HepG2 (cell line): ENCODE results near the gene TUBA1C. TPM values are rescaled to one million over a fixed set of nuclear protein-coding genes. Genes with fewer than 3 reads are reported as not detected.
A peak's percentile ranks its signal among the peaks of the same experiment; 100 is the strongest.

Experiments
- AGO2 ChIP-seq: fragments of 200-400 bp; formaldehyde crosslinking; optimal IDR thresholded peaks from 2 replicates; pipeline ENCODE3; 2017; ENCODE audit warnings: mild to moderate bottlenecking, low read depth, low read length, moderate library complexity
- AKAP8 ChIP-seq: sonication (generic); formaldehyde crosslinking; IDR thresholded peaks from 2 replicates; pipeline ENCODE4 v1.5.1; 2020; ENCODE audit warnings: mild to moderate bottlenecking, missing genetic modification reagents
- ATRX ChIP-seq: sonication (generic); formaldehyde crosslinking; IDR thresholded peaks from 2 replicates; pipeline ENCODE4 v1.4.0; 2020; ENCODE audit warnings: missing genetic modification reagents, borderline replicate concordance
- ELF1 ChIP-seq: sonication (generic); formaldehyde crosslinking; IDR thresholded peaks from 2 replicates; pipeline ENCODE4 v1.4.0; 2020; ENCODE audit warnings: missing genetic modification reagents
- EZH2 ChIP-seq: conservative IDR thresholded peaks from 2 replicates; pipeline ENCODE4 v1.6.1; 2012; ENCODE audit warnings: mild to moderate bottlenecking, low read depth, low read length, moderate library complexity
- FOXC1 ChIP-seq: sonication (generic); formaldehyde crosslinking; IDR thresholded peaks from 2 replicates; pipeline ENCODE4 v1.8.0; 2022; ENCODE audit warnings: mild to moderate bottlenecking, missing genetic modification reagents, borderline replicate concordance
- HOXA9 ChIP-seq: sonication (generic); formaldehyde crosslinking; IDR thresholded peaks from 2 replicates; pipeline ENCODE4 v1.8.1; 2022; ENCODE audit warnings: missing genetic modification reagents, mild to moderate bottlenecking, moderate library complexity, borderline replicate concordance
- KAT8 ChIP-seq: IDR thresholded peaks from 2 replicates; pipeline ENCODE4 v1.6.1; 2016; ENCODE audit warnings: missing genetic modification reagents, missing compliant biosample characterization
- NR2C2 ChIP-seq: sonication (generic); formaldehyde crosslinking; IDR thresholded peaks from 2 replicates; pipeline ENCODE4 v1.4.0; 2020; ENCODE audit warnings: missing genetic modification reagents, mild to moderate bottlenecking, moderate library complexity, borderline replicate concordance
- POLR2A ChIP-seq, 2 experiments: IDR thresholded peaks; 2 replicates each; pipeline ENCODE4 v1.6.1; 2011; ENCODE audit warnings: low read depth in 2 of 2, low read length in 2 of 2, mild to moderate bottlenecking in 1 of 2, moderate library complexity in 1 of 2; ENCODE audit not compliant: insufficient read depth in 1 of 2
- PTBP1 ChIP-seq: fragments of 200-400 bp; formaldehyde crosslinking; IDR thresholded peaks from 2 replicates; pipeline ENCODE4 v1.6.1; 2018; ENCODE audit warnings: low read length, low read depth; ENCODE audit not compliant: poor library complexity, severe bottlenecking
- RBAK ChIP-seq: sonication (generic); formaldehyde crosslinking; IDR thresholded peaks from 2 replicates; pipeline ENCODE4 v1.5.1; 2020; ENCODE audit warnings: mild to moderate bottlenecking, missing genetic modification reagents
- RBM22 ChIP-seq: fragments of 200-400 bp; formaldehyde crosslinking; optimal IDR thresholded peaks from 2 replicates; pipeline ENCODE3; 2017; ENCODE audit warnings: mild to moderate bottlenecking, low read length, moderate library complexity
- ZC3H13 ChIP-seq: sonication (generic); formaldehyde crosslinking; IDR thresholded peaks from 2 replicates; pipeline ENCODE4 v1.8.1; 2023; ENCODE audit warnings: mild to moderate bottlenecking, missing genetic modification reagents, moderate library complexity
- ZFP82 ChIP-seq: sonication (generic); formaldehyde crosslinking; IDR thresholded peaks from 2 replicates; pipeline ENCODE4 v1.5.1; 2020; ENCODE audit warnings: mild to moderate bottlenecking, missing genetic modification reagents, borderline replicate concordance
- ZMAT3 ChIP-seq: sonication (generic); formaldehyde crosslinking; conservative IDR thresholded peaks from 2 replicates; pipeline ENCODE4 v1.7.0; 2021; ENCODE audit warnings: missing genetic modification reagents
- ZNF263 ChIP-seq: sonication (generic); formaldehyde crosslinking; IDR thresholded peaks from 2 replicates; pipeline ENCODE4 v1.4.0; 2020; ENCODE audit warnings: missing genetic modification reagents
- ZNF552 ChIP-seq: sonication (generic); formaldehyde crosslinking; IDR thresholded peaks from 2 replicates; pipeline ENCODE4 v1.9.0; 2022; ENCODE audit warnings: missing genetic modification reagents, mild to moderate bottlenecking, borderline replicate concordance
- ZNF598 ChIP-seq: sonication (generic); formaldehyde crosslinking; IDR thresholded peaks from 2 replicates; pipeline ENCODE4 v1.5.1; 2020; ENCODE audit warnings: mild to moderate bottlenecking, missing genetic modification reagents, borderline replicate concordance
- ZSCAN20 ChIP-seq: sonication (generic); formaldehyde crosslinking; IDR thresholded peaks from 2 replicates; pipeline ENCODE4 v1.4.0; 2020; ENCODE audit warnings: missing genetic modification reagents, mild to moderate bottlenecking, borderline replicate concordance
- polyA plus RNA-seq, 8 experiments: library from polyadenylated mRNA; depleted of rRNA in 3 of 8; stranded (reverse) in 7 of 8; unstranded in 1 of 8; fragments of >200 nt; fragmentation: Illumina TruSeq in 4 of 8; extraction: Trizol in 4 of 8; gene quantifications; 2 replicates each; pipeline versions ENCODE4 v1.2.1 to v1.2.3, GENCODE V29; 2011 to 2016; ENCODE audit warnings: low read depth in 4 of 8, missing spikeins in 1 of 8, mixed read lengths in 1 of 8; ENCODE audit not compliant: insufficient read depth in 1 of 8
- total RNA-seq, 5 experiments: library from RNA; depleted of rRNA; stranded (reverse); fragments of >200 nt; fragmentation: Illumina TruSeq; extraction: Trizol; gene quantifications; 2 replicates each; pipeline ENCODE4 v1.2.3, GENCODE V29; 2016; ENCODE audit warnings: low read depth in 1 of 5
- TF ChIP-seq, protein P1 (sequence below): sonication (generic); formaldehyde crosslinking; IDR thresholded peaks from 2 replicates; pipeline ENCODE4 v1.9.0; 2022; ENCODE audit warnings: low read depth, missing genetic modification reagents
- TF ChIP-seq, protein P2 (sequence below): IDR thresholded peaks from 2 replicates; pipeline ENCODE4 v1.6.1; 2012; ENCODE audit warnings: low read depth, low read length, improper control_type of control experiment
- TF ChIP-seq, protein P3 (sequence below): sonication (generic); formaldehyde crosslinking; IDR thresholded peaks from 2 replicates; pipeline ENCODE4 v1.8.1; 2023; ENCODE audit warnings: mild to moderate bottlenecking, moderate library complexity, missing genetic modification reagents
- TF ChIP-seq, protein P4 (sequence below): IDR thresholded peaks from 2 replicates; pipeline ENCODE4 v1.6.1; 2016; ENCODE audit warnings: low read depth, borderline replicate concordance
- TF ChIP-seq, protein P5 (sequence below): sonication (generic); formaldehyde crosslinking; IDR thresholded peaks from 2 replicates; pipeline ENCODE4 v1.4.0; 2020; ENCODE audit warnings: mild to moderate bottlenecking, missing genetic modification reagents

TUBA1C gene
- total and polyA plus RNA-seq, 2 of the 13 experiments (the other 11 are each of a cell fraction or from before 2014, with no cell fraction given), result 693 to 1,075 TPM

DNA sequence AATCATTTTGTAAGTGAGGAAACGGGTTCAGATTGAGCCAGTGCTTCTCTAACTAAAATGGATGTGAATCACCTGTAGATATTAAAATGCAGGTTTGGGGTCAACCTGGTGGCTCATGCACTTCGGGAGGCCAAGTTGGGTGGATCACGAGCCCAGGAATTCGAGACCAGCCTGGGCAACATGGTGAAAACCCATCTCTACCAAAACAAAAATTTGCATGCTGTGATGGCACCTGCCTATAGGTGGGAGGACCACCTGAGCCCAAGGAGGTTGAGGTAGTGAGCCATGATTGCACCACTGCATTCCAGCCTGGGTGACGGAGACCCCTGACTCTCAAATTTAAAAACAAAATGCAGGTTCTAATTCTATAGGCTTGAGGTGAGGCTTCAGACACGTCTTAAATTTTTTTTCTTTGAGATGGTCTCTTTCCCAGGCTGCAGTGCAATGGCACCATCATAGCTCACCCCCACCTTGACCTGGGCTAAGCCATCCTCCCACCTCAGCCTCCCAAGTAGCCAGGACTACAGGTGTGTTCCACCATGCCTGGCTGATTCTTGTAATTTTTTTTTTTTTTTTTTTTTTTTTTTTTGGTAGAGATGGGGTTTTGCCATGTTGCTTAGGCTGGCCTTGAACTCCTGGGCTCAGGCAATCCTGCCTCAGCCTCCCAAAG, 9.0 kb downstream of the TUBA1C start (continued):
- TF ChIP-seq ZC3H13 (peak; percentile 15; the same call in 1 of the 2 replicates), ATRX (no peak), RBM22 (peak; percentile 86), FOXC1 (no peak), EZH2 (no peak), NR2C2 (CRISPR knock-in tag) (no peak), ZFP82 (CRISPR knock-in tag) (no peak), PTBP1 (no peak), AGO2 (peak; percentile 73), ZNF263 (no peak), ZNF552 (CRISPR knock-in tag) (no peak), RBAK (CRISPR knock-in tag) (no peak), ZMAT3 (CRISPR knock-in tag) (no peak), ZSCAN20 (CRISPR knock-in tag) (no peak), POLR2A (IDR thresholded peaks at IDR 0.05; ENCODE audit: insufficient read depth in 1 of 2, low read depth in 2 of 2, low read length in 2 of 2) (peak; percentile 0 to 19; a peak in 3 of 4 replicates), ZNF598 (no peak), KAT8 (CRISPR knock-in tag) (no peak), ELF1 (CRISPR knock-in tag) (no peak), AKAP8 (CRISPR knock-in tag) (0 out of 2 replicates have a peak, but pooled peaks have one; percentile 32), HOXA9 (CRISPR knock-in tag) (no peak)
- TF ChIP-seq, protein P1, sequence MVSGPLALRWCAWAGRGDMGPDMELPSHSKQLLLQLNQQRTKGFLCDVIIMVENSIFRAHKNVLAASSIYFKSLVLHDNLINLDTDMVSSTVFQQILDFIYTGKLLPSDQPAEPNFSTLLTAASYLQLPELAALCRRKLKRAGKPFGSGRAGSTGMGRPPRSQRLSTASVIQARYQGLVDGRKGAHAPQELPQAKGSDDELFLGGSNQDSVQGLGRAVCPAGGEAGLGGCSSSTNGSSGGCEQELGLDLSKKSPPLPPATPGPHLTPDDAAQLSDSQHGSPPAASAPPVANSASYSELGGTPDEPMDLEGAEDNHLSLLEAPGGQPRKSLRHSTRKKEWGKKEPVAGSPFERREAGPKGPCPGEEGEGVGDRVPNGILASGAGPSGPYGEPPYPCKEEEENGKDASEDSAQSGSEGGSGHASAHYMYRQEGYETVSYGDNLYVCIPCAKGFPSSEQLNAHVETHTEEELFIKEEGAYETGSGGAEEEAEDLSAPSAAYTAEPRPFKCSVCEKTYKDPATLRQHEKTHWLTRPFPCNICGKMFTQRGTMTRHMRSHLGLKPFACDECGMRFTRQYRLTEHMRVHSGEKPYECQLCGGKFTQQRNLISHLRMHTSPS (CRISPR knock-in tag), result no peak
- TF ChIP-seq, protein P2, sequence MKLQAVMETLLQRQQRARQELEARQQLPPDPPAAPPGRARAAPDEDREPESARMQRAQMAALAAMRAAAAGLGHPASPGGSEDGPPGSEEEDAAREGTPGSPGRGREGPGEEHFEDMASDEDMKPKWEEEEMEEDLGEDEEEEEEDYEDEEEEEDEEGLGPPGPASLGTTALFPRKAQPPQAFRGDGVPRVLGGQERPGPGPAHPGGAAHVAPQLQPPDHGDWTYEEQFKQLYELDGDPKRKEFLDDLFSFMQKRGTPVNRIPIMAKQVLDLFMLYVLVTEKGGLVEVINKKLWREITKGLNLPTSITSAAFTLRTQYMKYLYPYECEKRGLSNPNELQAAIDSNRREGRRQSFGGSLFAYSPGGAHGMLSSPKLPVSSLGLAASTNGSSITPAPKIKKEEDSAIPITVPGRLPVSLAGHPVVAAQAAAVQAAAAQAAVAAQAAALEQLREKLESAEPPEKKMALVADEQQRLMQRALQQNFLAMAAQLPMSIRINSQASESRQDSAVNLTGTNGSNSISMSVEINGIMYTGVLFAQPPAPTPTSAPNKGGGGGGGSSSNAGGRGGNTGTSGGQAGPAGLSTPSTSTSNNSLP, result no peak
- TF ChIP-seq, protein P3, sequence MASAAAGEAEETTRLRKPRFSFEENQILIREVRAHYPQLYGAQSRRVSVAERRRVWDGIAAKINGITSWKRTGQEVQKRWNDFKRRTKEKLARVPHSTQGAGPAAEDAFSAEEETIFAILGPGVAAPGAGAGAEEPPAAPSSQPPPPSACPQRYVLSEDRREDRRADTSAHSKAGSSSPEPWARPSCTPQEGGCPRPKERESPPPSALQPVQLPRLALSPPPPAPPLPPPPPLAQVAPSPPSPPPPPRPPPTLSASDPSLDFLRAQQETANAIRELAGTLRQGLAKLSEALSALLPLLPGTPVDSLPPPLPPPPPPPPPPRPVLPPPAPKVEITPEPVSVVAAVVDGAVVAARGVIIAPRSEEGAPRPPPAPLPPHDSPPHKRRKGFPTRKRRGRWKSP (CRISPR knock-in tag), result no peak
- TF ChIP-seq, protein P4, sequence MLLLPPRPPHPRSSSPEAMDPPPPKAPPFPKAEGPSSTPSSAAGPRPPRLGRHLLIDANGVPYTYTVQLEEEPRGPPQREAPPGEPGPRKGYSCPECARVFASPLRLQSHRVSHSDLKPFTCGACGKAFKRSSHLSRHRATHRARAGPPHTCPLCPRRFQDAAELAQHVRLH, result no peak
- TF ChIP-seq, protein P5, sequence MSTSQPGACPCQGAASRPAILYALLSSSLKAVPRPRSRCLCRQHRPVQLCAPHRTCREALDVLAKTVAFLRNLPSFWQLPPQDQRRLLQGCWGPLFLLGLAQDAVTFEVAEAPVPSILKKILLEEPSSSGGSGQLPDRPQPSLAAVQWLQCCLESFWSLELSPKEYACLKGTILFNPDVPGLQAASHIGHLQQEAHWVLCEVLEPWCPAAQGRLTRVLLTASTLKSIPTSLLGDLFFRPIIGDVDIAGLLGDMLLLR, result no peak
